Gastroesophageal sphincter (tissue), 3 donors: Measurements from ENCODE around the gene C1orf116.

Source experiments
- CTCF ChIP-seq, 4 experiments: fragments of 200-600 bp in 2 of 4; fragments of 450-650 bp in 2 of 4; sonication (generic) in 1 of 4; IDR thresholded peaks; one replicate each; pipeline ENCODE4 v1.5.1; 2017 to 2019; ENCODE audit warnings: antibody characterized with exemption in 4 of 4, mild to moderate bottlenecking in 2 of 4, moderate library complexity in 2 of 4
- POLR2A ChIP-seq, 2 donors: fragments of 450-650 bp; IDR thresholded peaks; one replicate each; pipeline ENCODE4 v1.6.1; 2017; ENCODE audit warnings: antibody characterized with exemption in 2 of 2, mild to moderate bottlenecking in 2 of 2, moderate library complexity in 1 of 2
- POLR2AphosphoS5 ChIP-seq: sonication (generic); formaldehyde crosslinking; IDR thresholded peaks from one replicate; pipeline ENCODE4 v1.6.1; 2017; ENCODE audit warnings: antibody characterized with exemption

GRCh38 chr1:207072233-207072632 lies 39.7 kb upstream of the C1orf116 start:
- no peak for TF ChIP-seq POLR2AphosphoS5
- no peak for TF ChIP-seq POLR2A (IDR thresholded peaks at IDR 0.05)
- TF ChIP-seq CTCF (IDR thresholded peaks at IDR 0.05): no peak
